DND-41 (cell line): ENCODE data around the gene HELZ.

Experiments
- CTCF ChIP-seq: IDR thresholded peaks from 2 replicates; pipeline ENCODE4 v1.5.1; 2012; ENCODE audit warnings: borderline replicate concordance, low read length, moderate library complexity, mild to moderate bottlenecking; ENCODE audit not compliant: poor library complexity, severe bottlenecking; ENCODE audit errors: extremely low read depth
- EZH2 ChIP-seq: IDR thresholded peaks from 3 replicates; pipeline ENCODE4 v1.6.1; 2012; ENCODE audit warnings: borderline replicate concordance, low read depth, mild to moderate bottlenecking, moderate library complexity, low read length, inconsistent platforms; ENCODE audit not compliant: severe bottlenecking

DNA sequence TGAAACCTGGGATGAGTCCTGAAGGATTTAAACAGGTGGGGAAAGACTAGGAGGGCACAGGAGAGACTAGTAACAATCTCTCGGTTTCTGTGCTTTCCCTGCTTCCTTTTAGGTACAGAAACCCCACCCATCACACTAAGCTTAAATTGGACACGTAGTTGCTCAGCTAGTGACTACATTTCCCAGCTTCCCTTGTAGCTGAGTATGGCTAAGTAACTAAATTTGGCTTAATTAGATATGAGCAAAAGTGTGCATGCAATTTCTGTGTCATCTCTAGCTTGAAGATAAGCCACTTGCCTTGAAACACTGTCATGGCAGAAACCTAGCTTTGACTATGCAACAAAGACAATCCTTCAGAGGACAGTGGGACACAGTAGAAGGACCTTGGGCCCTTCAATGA lies 164.2 kb downstream of the HELZ start:
- no peak for TF ChIP-seq CTCF
- no peak for TF ChIP-seq EZH2
